ENCODE data around the gene MS4A18.
"Not testable (repeated sequence)": the region's sequence is repeated elsewhere in the genome, so short reads cannot be mapped to it uniquely, and the experiment has no call there.

Gene MS4A18

GRCh38 chr11:60724420-60724819 is at the start of gene MS4A18:
MS4A18 (plus strand) TSS chr11:60724720.
- DNase-seq (ENCODE audit: low read depth, low spot score) = no peak
- no peak within 1 kb of the TSS for H3K27ac ChIP-seq

DNA sequence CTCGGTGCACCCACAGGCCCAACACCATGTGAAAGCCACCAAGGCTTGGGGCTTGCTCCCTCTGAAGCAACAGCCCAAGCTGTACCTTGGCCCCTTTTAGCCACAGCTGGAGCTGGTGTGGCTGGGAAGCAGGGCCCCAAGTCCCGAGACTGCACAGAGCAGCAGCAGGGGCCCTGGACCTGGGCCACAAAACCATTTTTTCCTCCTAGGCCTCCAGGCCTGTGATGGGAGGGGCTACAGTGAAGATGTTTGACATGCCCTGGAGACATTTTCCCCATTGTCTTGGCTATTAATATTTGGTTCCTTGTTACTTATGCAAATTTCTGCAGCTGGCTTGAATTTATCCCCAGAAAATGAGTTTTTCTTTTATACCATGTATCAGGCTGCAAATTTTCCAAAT is 46.3 kb upstream of the MS4A18 start:
- DNase-seq (ENCODE audit: low read depth, low spot score); H3K27ac ChIP-seq: not testable (repeated sequence)

DNA sequence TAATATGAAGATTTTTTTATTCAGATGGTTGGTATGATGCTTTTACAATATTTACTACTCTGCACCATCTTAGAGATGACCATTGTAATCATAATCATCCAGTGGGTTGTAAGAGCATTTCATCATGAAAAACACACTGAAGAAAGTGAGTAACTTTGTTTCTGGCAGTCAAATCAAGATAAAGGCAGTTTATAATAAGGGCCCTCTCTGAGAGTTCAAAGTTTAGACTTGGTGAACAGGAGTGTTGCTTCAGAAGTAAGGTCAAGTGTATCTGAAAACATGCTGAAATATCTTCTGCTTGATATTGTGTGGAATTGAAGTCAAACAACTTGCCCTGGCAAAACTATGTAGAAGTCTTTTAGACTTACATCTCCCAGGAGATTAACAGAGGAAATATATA is 44.6 kb upstream of the MS4A18 start:
- H3K27ac ChIP-seq = no peak overlapping the region
- DNase-seq (ENCODE audit: low read depth, low spot score) = no peak

- no peak overlapping the region for H3K27ac ChIP-seq
- DNase-seq (ENCODE audit: low read depth, low spot score) = no peak
Measured at GRCh38 chr11:60680455-60681119, 43.9 kb upstream of the MS4A18 start.

DNA sequence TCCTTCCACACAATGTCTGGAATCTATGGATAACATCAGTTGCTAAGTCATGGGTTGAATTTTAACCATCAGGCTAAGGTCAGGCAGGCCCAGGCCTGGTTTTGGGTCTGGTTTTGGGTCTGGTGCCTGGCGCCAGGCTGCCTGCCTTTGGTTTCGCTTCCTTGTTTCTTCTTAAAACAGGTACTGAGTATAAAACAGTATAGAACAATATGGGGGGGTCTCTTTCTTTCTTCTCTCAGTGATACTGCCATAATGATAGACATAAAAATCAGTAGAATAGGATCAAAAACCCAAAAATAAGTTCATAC is 40.0 kb upstream of the MS4A18 start:
- DNase-seq (ENCODE audit: low read depth, low spot score); H3K27ac ChIP-seq: not testable (repeated sequence)

- no peak overlapping the region for H3K27ac ChIP-seq
- DNase-seq (ENCODE audit: low read depth, low spot score) = no peak
Measured at GRCh38 chr11:60691661-60692060, 32.9 kb upstream of the MS4A18 start.

DNA sequence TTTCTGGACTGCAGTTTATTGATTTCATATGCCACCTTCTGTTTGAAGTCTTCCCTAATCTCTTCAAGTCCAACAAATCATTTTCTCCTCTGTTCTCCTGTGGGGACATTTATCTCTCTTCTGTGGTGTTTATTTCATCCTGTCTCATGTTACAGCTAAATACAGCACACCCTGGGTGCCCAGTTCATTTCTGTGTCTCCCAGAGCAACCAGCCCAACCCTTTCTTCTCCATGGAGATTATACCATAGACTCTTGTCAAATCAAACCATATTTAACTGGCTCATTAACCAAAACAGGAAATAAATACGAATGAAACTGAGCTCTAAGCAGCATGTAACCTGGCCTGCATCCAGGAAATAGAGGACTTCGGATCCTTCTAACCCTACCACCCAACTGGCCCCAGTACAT is 25.2 kb upstream of the MS4A18 start, which contains the start of gene MS4A8:
Gene MS4A8, plus strand, starts transcription at position 329 of the 408 bp plus-strand sequence. CDS start 1,249 bp downstream, outside the sequence.
- H3K27ac ChIP-seq = no peak within 1 kb of the TSS
- DNase-seq (ENCODE audit: low read depth, low spot score) = no peak

GRCh38 chr11:60699936-60700335 is 24.6 kb upstream of the MS4A18 start:
- DNase-seq (ENCODE audit: low read depth, low spot score) = no peak
- H3K27ac ChIP-seq = no peak overlapping the region

- no peak overlapping the region for H3K27ac ChIP-seq
- no peak for DNase-seq (ENCODE audit: low read depth, low spot score)
Measured at GRCh38 chr11:60700689-60701468, 23.6 kb upstream of the MS4A18 start.

DNA sequence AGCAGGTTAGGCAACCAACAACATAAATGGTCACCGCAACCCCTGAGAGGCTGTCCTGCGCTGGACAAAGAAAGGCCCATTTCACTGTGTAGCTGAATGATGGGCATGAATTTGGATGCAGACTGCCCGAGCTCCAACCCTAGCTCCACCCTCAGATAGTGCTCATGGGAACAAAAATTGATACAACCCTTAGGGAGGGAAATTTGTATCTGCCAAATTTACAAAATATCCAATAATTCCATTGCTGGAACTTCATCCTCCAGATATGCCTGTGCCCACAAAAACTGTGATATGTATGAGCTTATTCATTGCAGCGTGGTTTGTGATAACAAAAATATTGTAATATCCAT is 23.1 kb upstream of the MS4A18 start:
- H3K27ac ChIP-seq = no peak overlapping the region
- no peak for DNase-seq (ENCODE audit: low read depth, low spot score)

DNA sequence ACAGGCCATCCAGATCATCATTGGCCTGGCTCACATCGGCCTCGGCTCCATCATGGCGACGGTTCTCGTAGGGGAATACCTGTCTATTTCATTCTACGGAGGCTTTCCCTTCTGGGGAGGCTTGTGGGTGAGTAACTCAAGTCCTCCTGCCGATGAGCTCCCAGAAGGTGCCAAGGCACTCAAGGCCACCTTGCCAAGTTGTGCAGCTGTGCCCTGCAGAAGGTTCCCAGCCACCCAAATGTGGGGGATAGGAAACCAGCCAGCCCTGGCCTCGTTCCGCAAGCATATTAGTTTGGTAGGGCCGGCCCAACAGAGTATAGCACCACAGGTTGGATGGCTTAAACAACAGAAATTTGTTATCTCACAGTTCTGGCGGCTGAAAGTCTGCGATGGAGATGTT is 21.1 kb upstream of the MS4A18 start:
- H3K27ac ChIP-seq = no peak overlapping the region
- DNase-seq (ENCODE audit: low read depth, low spot score) = no peak

- no peak for DNase-seq (ENCODE audit: low read depth, low spot score)
- H3K27ac ChIP-seq = no peak overlapping the region
Measured at GRCh38 chr11:60705895-60706294, 18.6 kb upstream of the MS4A18 start.

DNA sequence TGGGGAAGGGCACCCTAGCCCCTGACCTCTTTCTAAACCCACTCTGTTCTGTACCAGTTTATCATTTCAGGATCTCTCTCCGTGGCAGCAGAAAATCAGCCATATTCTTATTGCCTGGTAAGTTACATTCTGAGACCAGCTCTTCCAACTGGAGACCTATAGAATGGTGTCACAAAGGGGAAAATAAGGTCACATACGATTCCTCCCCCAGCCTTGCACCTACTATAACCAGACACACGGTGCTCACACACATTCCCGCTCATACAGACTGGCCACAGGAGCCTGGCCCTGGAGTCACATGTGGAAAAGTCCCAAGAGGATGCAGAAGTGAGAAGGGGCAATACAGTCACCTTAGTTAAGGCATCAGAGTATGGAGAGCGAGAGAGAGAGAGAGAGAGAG is 17.6 kb upstream of the MS4A18 start:
- DNase-seq (ENCODE audit: low read depth, low spot score) = no peak
- no peak overlapping the region for H3K27ac ChIP-seq

GRCh38 chr11:60710482-60710881 is 14.0 kb upstream of the MS4A18 start:
- H3K27ac ChIP-seq = no peak overlapping the region
- DNase-seq (ENCODE audit: low read depth, low spot score) = no peak

DNA sequence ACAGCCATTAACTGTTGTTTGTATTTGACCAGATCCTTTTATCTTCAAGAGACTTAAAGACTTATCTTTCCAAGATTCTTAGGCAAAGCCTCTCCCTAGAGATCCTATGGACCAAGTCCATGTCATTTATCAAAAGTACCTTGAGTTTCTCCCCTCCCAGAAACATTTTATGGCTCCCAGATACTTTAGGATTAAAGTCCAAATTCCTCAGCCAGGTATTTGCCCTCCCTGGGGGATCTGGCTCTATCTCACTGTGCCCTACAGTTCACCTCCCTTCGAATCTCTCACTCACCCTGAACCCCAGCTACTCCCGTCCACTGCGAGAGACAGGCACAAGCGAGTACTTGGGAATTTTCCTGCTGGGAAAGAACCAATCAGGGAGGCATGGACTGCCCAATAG is 13.2 kb upstream of the MS4A18 start:
- no peak for DNase-seq (ENCODE audit: low read depth, low spot score)
- no peak overlapping the region for H3K27ac ChIP-seq

GRCh38 chr11:60713423-60713822 is 11.1 kb upstream of the MS4A18 start:
- not testable (repeated sequence) for H3K27ac ChIP-seq; DNase-seq (ENCODE audit: low read depth, low spot score)

- no peak for DNase-seq (ENCODE audit: low read depth, low spot score)
- no peak overlapping the region for H3K27ac ChIP-seq
Measured at GRCh38 chr11:60717956-60718355, 6.6 kb upstream of the MS4A18 start.

DNA sequence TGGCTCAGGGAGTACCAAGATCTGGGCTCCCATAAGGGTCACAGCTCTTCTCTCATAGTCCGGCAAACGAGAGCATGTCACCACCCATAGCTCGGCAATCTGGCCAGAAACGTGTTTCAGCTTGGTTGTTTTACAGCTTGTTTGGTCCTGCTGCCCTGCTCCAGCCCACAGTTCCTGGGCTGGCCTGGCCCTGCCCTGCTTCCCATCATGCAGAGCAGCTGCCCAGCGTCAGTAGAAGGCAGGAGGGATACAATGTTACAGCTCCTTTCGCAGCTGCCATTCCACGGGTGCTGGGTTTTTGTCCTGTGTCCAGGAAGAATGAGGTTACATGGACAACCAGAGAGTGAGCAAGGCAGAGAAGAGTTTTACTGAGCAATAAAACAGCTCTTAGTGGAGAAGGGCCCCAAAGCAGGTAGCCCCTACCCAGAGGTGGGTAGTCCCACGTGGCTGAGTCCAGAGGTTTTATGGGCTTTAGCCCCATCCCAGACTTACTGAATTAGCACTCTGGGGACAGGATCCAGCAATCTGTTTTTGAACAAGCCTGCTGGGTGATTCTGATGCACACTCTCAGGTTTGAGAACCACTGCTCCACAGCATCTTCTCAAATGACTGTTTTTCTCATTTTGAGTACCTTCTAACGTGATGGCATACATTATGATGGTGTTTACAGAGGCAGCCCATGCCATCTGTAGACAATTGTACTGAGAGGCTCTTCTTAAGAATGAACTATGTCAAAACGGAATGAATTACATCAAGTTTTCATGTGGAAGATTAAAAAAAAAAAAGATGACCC is 5.8 kb upstream of the MS4A18 start:
- H3K27ac ChIP-seq = no peak overlapping the region
- DNase-seq (ENCODE audit: low read depth, low spot score) = no peak

DNA sequence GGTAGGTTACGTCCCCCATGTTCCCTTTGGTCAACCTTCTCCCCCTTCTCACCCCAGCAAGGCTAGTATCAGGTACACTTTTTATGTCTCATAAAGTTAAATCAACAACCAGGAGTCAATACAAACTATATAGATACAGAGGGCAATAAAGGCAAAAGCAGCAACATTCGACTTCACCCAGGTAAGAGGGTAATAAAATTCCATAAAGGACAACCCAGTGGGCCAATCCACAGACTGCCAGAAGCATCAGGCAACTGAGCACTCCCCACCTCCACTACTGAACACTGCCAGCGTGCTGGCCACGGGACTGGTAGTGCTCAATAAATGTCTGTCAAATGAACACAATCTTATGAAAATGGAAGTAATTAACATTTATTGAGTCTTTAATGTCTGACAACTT is 5.1 kb upstream of the MS4A18 start:
- no peak overlapping the region for H3K27ac ChIP-seq
- DNase-seq (ENCODE audit: low read depth, low spot score) = no peak

DNA sequence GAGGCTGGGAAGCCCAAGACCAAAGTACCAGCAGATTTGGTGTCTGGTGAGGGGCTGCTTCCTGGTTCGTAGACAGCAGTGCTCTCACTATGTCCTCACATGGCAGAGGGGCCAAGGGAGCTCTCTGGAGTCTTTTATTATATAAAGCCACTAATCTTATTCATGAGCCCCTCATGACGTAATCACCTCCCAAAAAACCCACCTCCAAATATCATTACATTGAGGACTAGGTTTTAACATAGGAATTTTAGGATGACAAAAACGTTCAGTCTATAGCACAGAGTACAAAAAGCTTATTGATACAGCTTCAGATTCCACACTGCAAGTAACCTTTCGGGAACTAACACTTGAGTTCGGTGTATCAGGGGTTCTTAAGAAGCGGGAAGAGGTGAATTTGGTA is 4.1 kb upstream of the MS4A18 start:
- no peak overlapping the region for H3K27ac ChIP-seq
- no peak for DNase-seq (ENCODE audit: low read depth, low spot score)

- no peak for DNase-seq (ENCODE audit: low read depth, low spot score)
- H3K27ac ChIP-seq = no peak overlapping the region
Measured at GRCh38 chr11:60725592-60725991, 1.1 kb downstream of the MS4A18 start.
